NB4 (cell line): ENCODE results near the gene LILRB1.

ENCODE experiments used
- CTCF ChIP-seq: IDR thresholded peaks from one replicate; pipeline ENCODE4 v1.5.1; 2012; ENCODE audit warnings: low read depth, low read length
- MYC ChIP-seq: IDR thresholded peaks from 2 replicates; pipeline ENCODE4 v1.6.1; 2011; ENCODE audit warnings: low read depth, low read length
- POLR2A ChIP-seq: IDR thresholded peaks from 2 replicates; pipeline ENCODE4 v1.6.1; 2011; ENCODE audit warnings: mild to moderate bottlenecking; ENCODE audit not compliant: insufficient read length; ENCODE audit errors: extremely low read depth

GRCh38 chr19:54644056-54644455, 13.8 kb downstream of the LILRB1 start:
- no peak for TF ChIP-seq CTCF
- TF ChIP-seq POLR2A = no peak
- TF ChIP-seq MYC = no peak
